AG04450 (cell line): ENCODE measurements around the gene WDR27. TPM values are rescaled to one million over a fixed set of nuclear protein-coding genes. Genes with fewer than 3 reads are reported as not detected.

Experiments used
- CTCF ChIA-PET: fragments of 300-600, 350-600 bp; formaldehyde crosslinking; extraction: SDS; loops from one replicate; lab custom pipeline; 2022; ENCODE audit warnings: antibody characterized with exemption, inconsistent platforms; lab: Charles Lee
- POLR2A ChIA-PET: fragments of 350-600 bp; formaldehyde crosslinking; extraction: SDS; loops from one replicate; lab custom pipeline; 2021; ENCODE audit warnings: antibody characterized with exemption, inconsistent platforms; lab: Yijun Ruan, JAX
- DNase-seq: peaks from one replicate; pipeline ENCODE4 v3.0.0-alpha.2; 2011; ENCODE audit warnings: low read depth, low spot score
- H3K27ac ChIP-seq: one replicate; pipeline ENCODE4 v1.5.1; 2012; ENCODE audit warnings: low read depth, low read length, control low read depth
- H3K27me3 ChIP-seq: one replicate; pipeline ENCODE4 v1.6.0; 2012; ENCODE audit warnings: low read length; ENCODE audit not compliant: control insufficient read depth, insufficient read depth
- H3K4me3 ChIP-seq: 2 replicates; pipeline ENCODE4 v1.5.1; 2011; ENCODE audit warnings: mild to moderate bottlenecking, low read depth, low read length, control low read depth
- H3K9me3 ChIP-seq: 2 replicates; pipeline ENCODE4 v1.5.1; 2012; ENCODE audit warnings: low read length; ENCODE audit not compliant: control insufficient read depth, insufficient read depth
- polyA plus RNA-seq: library from polyadenylated mRNA; depleted of rRNA; stranded (reverse); fragments of >200 nt; gene quantifications from 2 replicates; pipeline ENCODE4 v1.2.3, GENCODE V29; 2011
- TF ChIP-seq, protein P1 (sequence below): IDR thresholded peaks from 2 replicates; pipeline ENCODE4 v1.5.1; 2011; ENCODE audit warnings: low read depth, low read length, control low read depth, inconsistent platforms

Gene WDR27
- polyA plus RNA-seq, 1 experiment, result 20.5 TPM

- no peaks in the 10 kb centered on the region for H3K27me3 ChIP-seq
- ChIA-PET POLR2A (no interaction called here), CTCF (interaction anchor here (0.5 kb wide), 1 partner anchor 623 kb away, joined by 3 read pairs; no protein-coding TSS in a partner anchor)
- H3K9me3 ChIP-seq, result peaks cover 8% of the 10 kb centered on the region; the same call in 1 of the 2 replicates
- no peak for DNase-seq
- H3K27ac ChIP-seq, result no peak overlapping the region
- TF ChIP-seq, protein P1, sequence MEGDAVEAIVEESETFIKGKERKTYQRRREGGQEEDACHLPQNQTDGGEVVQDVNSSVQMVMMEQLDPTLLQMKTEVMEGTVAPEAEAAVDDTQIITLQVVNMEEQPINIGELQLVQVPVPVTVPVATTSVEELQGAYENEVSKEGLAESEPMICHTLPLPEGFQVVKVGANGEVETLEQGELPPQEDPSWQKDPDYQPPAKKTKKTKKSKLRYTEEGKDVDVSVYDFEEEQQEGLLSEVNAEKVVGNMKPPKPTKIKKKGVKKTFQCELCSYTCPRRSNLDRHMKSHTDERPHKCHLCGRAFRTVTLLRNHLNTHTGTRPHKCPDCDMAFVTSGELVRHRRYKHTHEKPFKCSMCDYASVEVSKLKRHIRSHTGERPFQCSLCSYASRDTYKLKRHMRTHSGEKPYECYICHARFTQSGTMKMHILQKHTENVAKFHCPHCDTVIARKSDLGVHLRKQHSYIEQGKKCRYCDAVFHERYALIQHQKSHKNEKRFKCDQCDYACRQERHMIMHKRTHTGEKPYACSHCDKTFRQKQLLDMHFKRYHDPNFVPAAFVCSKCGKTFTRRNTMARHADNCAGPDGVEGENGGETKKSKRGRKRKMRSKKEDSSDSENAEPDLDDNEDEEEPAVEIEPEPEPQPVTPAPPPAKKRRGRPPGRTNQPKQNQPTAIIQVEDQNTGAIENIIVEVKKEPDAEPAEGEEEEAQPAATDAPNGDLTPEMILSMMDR, result no peak
- H3K4me3 ChIP-seq, result no peak overlapping the region
Observed at GRCh38 chr6:169575365-169575764, 126.5 kb downstream of the WDR27 start.

DNA sequence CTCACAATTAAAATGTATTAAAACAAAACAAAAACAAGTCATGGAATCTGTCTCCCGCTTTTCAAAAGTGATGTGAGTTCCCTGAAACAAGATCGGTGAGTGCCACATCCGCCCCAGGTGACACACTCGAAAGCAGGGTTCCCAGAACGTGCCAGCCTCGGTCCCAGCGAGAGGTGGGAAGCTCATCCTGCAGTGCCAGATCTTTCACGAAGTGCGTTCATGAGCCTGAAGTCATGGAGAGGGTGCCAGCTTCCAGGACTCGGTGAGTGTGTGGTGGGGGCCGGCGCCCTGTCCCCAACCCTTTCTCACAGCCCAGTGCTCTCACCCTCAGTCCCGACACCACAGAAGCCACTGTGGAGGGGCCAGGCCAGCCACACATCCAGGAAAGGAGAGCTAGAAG, 127.4 kb downstream of the WDR27 start:
- POLR2A ChIA-PET, result no interaction called here
- Histone ChIP-seq H3K9me3 (peaks cover 8% of the 10 kb centered on the region; the same call in 1 of the 2 replicates), H3K27ac (no peak overlapping the region), H3K4me3 (no peak overlapping the region), H3K27me3 (no peaks in the 10 kb centered on the region)
- TF ChIP-seq, protein P1, result no peak
- CTCF ChIA-PET, result no interaction called here
- no peak for DNase-seq

GRCh38 chr6:169573883-169574282, 127.9 kb downstream of the WDR27 start:
- DNase-seq, result no peak
- CTCF ChIA-PET, result no interaction called here

DNA sequence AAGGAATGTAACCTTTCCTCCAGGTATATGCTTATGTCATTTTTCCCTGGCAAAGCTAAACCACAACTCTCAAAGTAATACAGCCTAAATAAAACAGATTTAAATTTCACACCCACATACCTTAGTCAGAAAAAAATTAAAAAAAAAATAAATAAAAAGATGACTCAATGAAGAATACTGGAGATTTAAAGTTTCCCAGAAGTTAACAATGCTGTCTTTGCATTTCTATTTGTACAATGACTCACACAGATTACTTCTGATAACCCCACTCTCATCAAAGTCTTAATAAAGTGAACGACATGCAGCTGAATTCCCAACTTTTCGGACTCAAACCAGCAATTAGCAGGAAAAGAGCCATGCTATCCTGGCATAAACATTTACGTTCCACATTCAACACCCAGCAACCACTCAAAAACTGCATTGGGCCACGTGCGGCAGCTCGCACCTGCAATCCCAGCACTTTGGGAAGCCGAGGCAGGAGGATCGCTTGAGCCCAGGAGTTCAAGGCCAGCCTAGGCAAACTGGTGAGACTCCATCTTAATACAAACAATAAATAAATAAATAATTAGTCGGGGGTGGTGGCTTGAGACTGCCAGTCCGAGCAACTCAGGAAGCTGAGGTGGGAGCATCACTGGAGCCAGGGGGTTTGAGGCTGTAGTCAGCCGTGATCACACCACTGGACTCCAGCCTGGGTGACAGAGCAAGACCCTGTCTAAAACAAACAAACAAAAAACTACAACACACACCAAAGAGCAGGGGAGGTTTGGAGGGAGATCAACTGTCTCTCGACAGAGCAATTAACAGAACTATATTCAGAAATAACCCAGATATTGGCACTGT, 130.5 kb downstream of the WDR27 start:
- POLR2A ChIA-PET, result interaction anchor here (0.5 kb wide), 1 partner anchor 25 kb away, joined by 3 read pairs; no protein-coding TSS in a partner anchor
- Histone ChIP-seq H3K9me3 (no peaks in the 10 kb centered on the region; the same call in 1 of the 2 replicates), H3K4me3 (no peak overlapping the region), H3K27me3 (no peaks in the 10 kb centered on the region), H3K27ac (no peak overlapping the region)
- no peak for DNase-seq
- TF ChIP-seq, protein P1, result no peak
- CTCF ChIA-PET, result no interaction called here

More at GRCh38 chr6:169573883-169574282, 127.9 kb downstream of the WDR27 start:
- Histone ChIP-seq H3K27ac (no peak overlapping the region), H3K4me3 (no peak overlapping the region), H3K27me3 (no peaks in the 10 kb centered on the region), H3K9me3 (peaks cover 8% of the 10 kb centered on the region; the same call in 1 of the 2 replicates)
- TF ChIP-seq, protein P1, result no peak
- POLR2A ChIA-PET, result no interaction called here
